B cell (primary cell): Measurements from ENCODE around the gene TPCN2. TPM values are rescaled to one million over a fixed set of nuclear protein-coding genes. Genes with fewer than 3 reads are reported as not detected.
A peak's percentile ranks its signal among the peaks of the same experiment; 100 is the strongest.

Experiments used
- ATAC-seq: fragments of 200-7000 bp; cut with Tn5 transposase; one replicate; pipeline ENCODE4 v1.10.0; 2021; ENCODE audit warnings: low read depth, mild to moderate bottlenecking, moderate number of reproducible peaks, moderate library complexity
- CTCF ChIA-PET: fragments of 350-600 bp; sonication (Branson Sonifier 250); formaldehyde crosslinking; loops from one replicate; lab custom pipeline; 2021; ENCODE audit warnings: antibody characterized with exemption, inconsistent platforms; lab: Charles Lee
- POLR2A ChIA-PET: fragments of 350-600 bp; sonication (Branson Sonifier 250); formaldehyde crosslinking; loops from one replicate; lab custom pipeline; 2021; ENCODE audit warnings: antibody characterized with exemption; lab: Charles Lee
- DNase-seq: peaks from one replicate; pipeline ENCODE4 v3.0.0; 2013
- H2AFZ ChIP-seq: 2 replicates; pipeline ENCODE4 v1.6.1; 2012; ENCODE audit warnings: mild to moderate bottlenecking, low read depth, low read length; ENCODE audit not compliant: insufficient read depth, poor library complexity, severe bottlenecking
- H3K27ac ChIP-seq, 2 donors: 1 replicate in 1 of 2; 2 replicates in 1 of 2; pipeline ENCODE4 v1.5.1; 2012 to 2013; ENCODE audit warnings: low read length in 2 of 2, mild to moderate bottlenecking in 2 of 2, moderate library complexity in 1 of 2
- H3K27me3 ChIP-seq, 4 experiments: fragments of 200-600 bp in 1 of 4; sonication (generic) in 1 of 4; replicated peaks in 1 of 4; 1 replicate in 2 of 4; 2 replicates in 2 of 4; pipeline versions ENCODE4 v1.6.1 to v1.7.0; 2013 to 2016; ENCODE audit warnings: low read length in 3 of 4, mild to moderate bottlenecking in 2 of 4, mixed read lengths in 1 of 4, moderate library complexity in 1 of 4; ENCODE audit not compliant: insufficient read depth in 4 of 4, control insufficient read depth in 3 of 4; ENCODE audit errors: control extremely low read depth in 1 of 4
- H3K36me3 ChIP-seq, 2 experiments: replicated peaks in 1 of 2; 1 replicate in 1 of 2; 2 replicates in 1 of 2; pipeline versions ENCODE4 v1.6.1 to v1.7.1; 2013; ENCODE audit warnings: low read length in 1 of 2; ENCODE audit not compliant: insufficient read depth in 2 of 2, control insufficient read depth in 1 of 2; ENCODE audit errors: control extremely low read depth in 1 of 2, extremely low read depth in 1 of 2
- H3K4me1 ChIP-seq, 2 donors: fragments of 200-600 bp in 1 of 2; sonication (generic) in 1 of 2; 1 replicate in 1 of 2; 2 replicates in 1 of 2; pipeline versions ENCODE4 v1.5.1 to v1.6.1; 2013 to 2017; ENCODE audit warnings: low read length in 2 of 2; ENCODE audit not compliant: control insufficient read depth in 2 of 2, insufficient read depth in 2 of 2
- H3K4me2 ChIP-seq: replicated peaks from 2 replicates; pipeline ENCODE3; 2012; ENCODE audit warnings: mild to moderate bottlenecking, low read depth, low read length; ENCODE audit not compliant: poor library complexity, severe bottlenecking
- H3K4me3 ChIP-seq, 5 experiments: fragments of 200-600 bp in 1 of 5; sonication (generic) in 1 of 5; 1 replicate in 3 of 5; 2 replicates in 2 of 5; pipeline versions ENCODE4 v1.5.1 to v1.7.0; 2011 to 2016; ENCODE audit warnings: low read length in 4 of 5, mild to moderate bottlenecking in 4 of 5, low read depth in 2 of 5, control low read depth in 1 of 5, moderate library complexity in 1 of 5; ENCODE audit not compliant: insufficient read depth in 1 of 5; ENCODE audit errors: control extremely low read depth in 1 of 5, extremely low read depth in 1 of 5
- H3K79me2 ChIP-seq: fragments of 200-600 bp; sonication (generic); one replicate; pipeline ENCODE4 v1.6.0; 2016; ENCODE audit warnings: low read length; ENCODE audit not compliant: control insufficient read depth, insufficient read depth
- H3K9ac ChIP-seq: fragments of 200-600 bp; sonication (generic); 2 replicates; pipeline ENCODE4 v1.6.1; 2017; ENCODE audit warnings: mild to moderate bottlenecking, low read length, moderate library complexity
- H3K9me3 ChIP-seq, 3 donors: one replicate each; pipeline versions ENCODE4 v1.6.1 to v1.7.1; 2013; ENCODE audit warnings: low read length in 2 of 3; ENCODE audit not compliant: control insufficient read depth in 2 of 3, insufficient read depth in 1 of 3; ENCODE audit errors: control extremely low read depth in 1 of 3
- H4K20me1 ChIP-seq: 2 replicates; pipeline ENCODE4 v1.6.0; 2012; ENCODE audit warnings: mild to moderate bottlenecking, low read length; ENCODE audit not compliant: insufficient read depth, control insufficient read depth, poor library complexity, severe bottlenecking
- H3K27ac Mint-ChIP-seq: one replicate; pipeline ENCODE4 v1.8.0; 2021; ENCODE audit warnings: mixed read lengths
- H3K27me3 Mint-ChIP-seq: one replicate; pipeline ENCODE4 v1.8.0; 2021; ENCODE audit warnings: mixed read lengths
- H3K4me1 Mint-ChIP-seq: one replicate; pipeline ENCODE4 v1.8.0; 2021; ENCODE audit warnings: mixed read lengths
- H3K4me3 Mint-ChIP-seq: one replicate; pipeline ENCODE4 v1.8.0; 2021; ENCODE audit warnings: mixed read lengths
- H3K9me3 Mint-ChIP-seq: one replicate; pipeline ENCODE4 v1.8.0; 2022; ENCODE audit warnings: mixed read lengths; ENCODE audit not compliant: insufficient read depth
- CTCF ChIP-seq: fragments of 200-600 bp; IDR thresholded peaks from one replicate; pipeline ENCODE4 v1.8.0; 2022; ENCODE audit warnings: antibody characterized with exemption, mild to moderate bottlenecking
- EZH2 ChIP-seq: IDR thresholded peaks from 2 replicates; pipeline ENCODE4 v1.6.1; 2012; ENCODE audit warnings: borderline replicate concordance, low read depth, mild to moderate bottlenecking, moderate library complexity, low read length; ENCODE audit not compliant: insufficient read depth, poor library complexity, severe bottlenecking
- WGBS: methylation state at CpG from one replicate; pipeline ENCODE4 v1.1.5; 2013; ENCODE audit warnings: missing lambda C conversion rate; ENCODE audit not compliant: insufficient coverage; 5-methylcytosine and 5-hydroxymethylcytosine counted together
- intact Hi-C: fragments of 100-400 bp; cut with micrococcal nuclease; formaldehyde crosslinking; loops from one replicate; pipeline ENCODE4 v1.10.0; 2022
- polyA plus RNA-seq: library from polyadenylated mRNA; depleted of rRNA; stranded (reverse); fragments of >200 nt; gene quantifications from 2 replicates; pipeline ENCODE4 v1.2.3, GENCODE V29; 2012
- total RNA-seq, 2 donors: library from RNA; stranded (reverse); fragments of 120-200 nt in 1 of 2; gene quantifications; 1 replicate in 1 of 2; 2 replicates in 1 of 2; pipeline versions ENCODE4 v1.2.3 to v1.2.4, GENCODE V29; 2013 to 2022

Gene TPCN2
- total and polyA plus RNA-seq, 2 donors (not counting 1 experiment from before 2014, with no cell fraction given), result 16.8 to 71.4 TPM

DNA sequence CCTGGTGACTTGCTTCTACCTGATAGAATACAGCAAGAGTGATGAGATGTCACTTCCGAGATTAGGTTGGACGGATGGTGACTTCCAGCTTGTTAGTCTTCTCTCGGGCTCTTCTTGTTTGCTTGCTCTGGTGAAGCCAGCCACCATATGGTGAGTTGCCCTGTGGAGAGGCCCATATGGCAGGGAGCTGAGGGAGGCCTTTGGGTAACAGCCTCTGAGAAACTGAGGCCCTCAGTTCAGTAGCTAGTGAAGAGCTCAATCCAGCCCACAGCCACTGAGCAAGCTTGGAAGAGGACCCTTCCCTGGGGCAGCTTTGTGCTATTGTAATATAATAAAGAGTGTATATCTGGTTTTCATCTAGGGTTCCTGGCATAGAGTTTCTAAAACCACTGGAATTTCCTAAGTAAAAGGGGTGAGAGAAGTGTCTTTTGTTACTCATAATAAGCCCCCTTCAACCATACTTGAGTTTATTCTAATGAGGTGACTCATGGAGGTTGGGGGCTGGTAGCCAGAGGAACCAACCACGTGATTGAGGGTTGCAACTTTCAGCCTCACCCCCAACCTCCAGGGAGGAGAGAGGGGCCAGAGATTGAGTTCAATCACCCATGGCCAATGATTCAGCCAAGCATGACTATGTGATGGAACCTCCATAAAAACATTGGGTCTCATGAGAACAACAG lies 8.0 kb upstream of the TPCN2 start:
- H3K36me3 ChIP-seq, result no peaks in the 10 kb centered on the region
- peak; percentile 28 for ATAC-seq
- no peak overlapping the region for H3K27ac Mint-ChIP-seq

More for the DNA sequence above, 8.0 kb upstream of the TPCN2 start:
- Histone ChIP-seq H3K9ac (no peak overlapping the region), H3K4me1 (no peaks in the 10 kb centered on the region), H3K27me3 (no peaks in the 10 kb centered on the region), H3K9me3 (no peaks in the 10 kb centered on the region), H3K27ac (no peak overlapping the region), H3K79me2 (no peaks in the 10 kb centered on the region), H2AFZ (no peak overlapping the region), H3K4me3 (no peak overlapping the region), H3K4me2 (no peak overlapping the region), H4K20me1 (no peaks in the 10 kb centered on the region)
- TF ChIP-seq CTCF (no peak), EZH2 (no peak)
- no peak overlapping the region for H3K4me3 Mint-ChIP-seq
- ChIA-PET POLR2A (interaction anchor here (0.7 kb wide), 1 partner anchor 11 kb away, joined by 3 read pairs; no protein-coding TSS in a partner anchor), CTCF (no interaction called here)
- peaks cover 4% of the 10 kb centered on the region for H3K4me1 Mint-ChIP-seq
- H3K9me3 Mint-ChIP-seq, result no peaks in the 10 kb centered on the region
- intact Hi-C loops, result loop anchor here (10.0 kb wide), 1 partner anchor 576 kb away; the partner anchor contains the start of gene PPP6R3
- no peak for DNase-seq
- peaks cover 22% of the 10 kb centered on the region for H3K27me3 Mint-ChIP-seq
- 89% methylated on average over 3 of the region's 4 CpGs for WGBS
